HepG2 (cell line): Measurements from ENCODE around the gene P2RX5. TPM values are rescaled to one million over a fixed set of nuclear protein-coding genes. Genes with fewer than 3 reads are reported as not detected.

ENCODE experiments used
- CBX1 ChIP-seq: IDR thresholded peaks from one replicate; pipeline ENCODE4 v1.6.1; 2016; ENCODE audit warnings: antibody characterized with exemption, low read depth
- CSRNP1 ChIP-seq: sonication (generic); formaldehyde crosslinking; IDR thresholded peaks from 2 replicates; pipeline ENCODE4 v1.8.1; 2023; ENCODE audit warnings: mild to moderate bottlenecking, missing genetic modification reagents
- GATAD2A ChIP-seq: IDR thresholded peaks from 2 replicates; pipeline ENCODE4 v1.6.1; 2016
- HIC2 ChIP-seq: sonication (generic); formaldehyde crosslinking; IDR thresholded peaks from 2 replicates; pipeline ENCODE4 v1.9.0; 2022; ENCODE audit warnings: low read depth, missing genetic modification reagents
- JUNB ChIP-seq: sonication (generic); formaldehyde crosslinking; IDR thresholded peaks from 2 replicates; pipeline ENCODE4 v1.8.0; 2022; ENCODE audit warnings: missing genetic modification reagents, mild to moderate bottlenecking, borderline replicate concordance
- KIAA2018 ChIP-seq: sonication (generic); formaldehyde crosslinking; IDR thresholded peaks from 2 replicates; pipeline ENCODE4 v1.5.0; 2020; ENCODE audit warnings: mild to moderate bottlenecking, missing genetic modification reagents, borderline replicate concordance
- SIX1 ChIP-seq: sonication (generic); formaldehyde crosslinking; IDR thresholded peaks from 2 replicates; pipeline ENCODE4 v1.4.0; 2020; ENCODE audit warnings: missing genetic modification reagents, borderline replicate concordance
- ZEB1 ChIP-seq: IDR thresholded peaks from 2 replicates; pipeline ENCODE4 v1.6.1; 2012; ENCODE audit warnings: mild to moderate bottlenecking, low read depth, inconsistent platforms; ENCODE audit not compliant: insufficient replicate concordance
- ZFP36L2 ChIP-seq: sonication (generic); formaldehyde crosslinking; IDR thresholded peaks from 2 replicates; pipeline ENCODE4 v1.4.0; 2020; ENCODE audit warnings: missing genetic modification reagents
- ZNF639 ChIP-seq: conservative IDR thresholded peaks from 2 replicates; pipeline ENCODE4 v1.6.1; 2018; ENCODE audit warnings: missing genetic modification reagents
- ZNF687 ChIP-seq: sonication (generic); formaldehyde crosslinking; IDR thresholded peaks from 2 replicates; pipeline ENCODE4 v1.5.1; 2020; ENCODE audit warnings: mild to moderate bottlenecking, missing genetic modification reagents, moderate library complexity
- polyA plus RNA-seq, 8 experiments: library from polyadenylated mRNA; depleted of rRNA in 3 of 8; stranded (reverse) in 7 of 8; unstranded in 1 of 8; fragments of >200 nt; fragmentation: Illumina TruSeq in 4 of 8; extraction: Trizol in 4 of 8; gene quantifications; 2 replicates each; pipeline versions ENCODE4 v1.2.1 to v1.2.3, GENCODE V29; 2011 to 2016; ENCODE audit warnings: low read depth in 4 of 8, missing spikeins in 1 of 8, mixed read lengths in 1 of 8; ENCODE audit not compliant: insufficient read depth in 1 of 8
- total RNA-seq, 5 experiments: library from RNA; depleted of rRNA; stranded (reverse); fragments of >200 nt; fragmentation: Illumina TruSeq; extraction: Trizol; gene quantifications; 2 replicates each; pipeline ENCODE4 v1.2.3, GENCODE V29; 2016; ENCODE audit warnings: low read depth in 1 of 5

Gene P2RX5
- total and polyA plus RNA-seq, 2 of the 13 experiments (the other 11 are each of a cell fraction or from before 2014, with no cell fraction given), result 0.95 to 1.7 TPM

GRCh38 chr17:3647769-3648555, 48.0 kb downstream of the P2RX5 start (continued):
- peak; percentile 62 for TF ChIP-seq ZNF687
- TF ChIP-seq GATAD2A (CRISPR knock-in tag), result no peak
- TF ChIP-seq SIX1 (CRISPR knock-in tag), result no peak
- no peak for TF ChIP-seq HIC2
- TF ChIP-seq ZNF639 (CRISPR knock-in tag), result no peak
- TF ChIP-seq ZEB1, result no peak
- no peak for TF ChIP-seq KIAA2018
- no peak for TF ChIP-seq ZFP36L2
- TF ChIP-seq CSRNP1 (CRISPR knock-in tag), result no peak
- TF ChIP-seq CBX1, result no peak
- no peak for TF ChIP-seq JUNB (CRISPR knock-in tag)
